NCI-H2196 (cell line): ENCODE results near the gene WARS2.

Source experiments
- DNase-seq: peaks from one replicate; lab custom pipeline; 2025; ENCODE audit not compliant: unreplicated experiment; lab: John Stamatoyannopoulos, UW

The WARS2 gene

DNA sequence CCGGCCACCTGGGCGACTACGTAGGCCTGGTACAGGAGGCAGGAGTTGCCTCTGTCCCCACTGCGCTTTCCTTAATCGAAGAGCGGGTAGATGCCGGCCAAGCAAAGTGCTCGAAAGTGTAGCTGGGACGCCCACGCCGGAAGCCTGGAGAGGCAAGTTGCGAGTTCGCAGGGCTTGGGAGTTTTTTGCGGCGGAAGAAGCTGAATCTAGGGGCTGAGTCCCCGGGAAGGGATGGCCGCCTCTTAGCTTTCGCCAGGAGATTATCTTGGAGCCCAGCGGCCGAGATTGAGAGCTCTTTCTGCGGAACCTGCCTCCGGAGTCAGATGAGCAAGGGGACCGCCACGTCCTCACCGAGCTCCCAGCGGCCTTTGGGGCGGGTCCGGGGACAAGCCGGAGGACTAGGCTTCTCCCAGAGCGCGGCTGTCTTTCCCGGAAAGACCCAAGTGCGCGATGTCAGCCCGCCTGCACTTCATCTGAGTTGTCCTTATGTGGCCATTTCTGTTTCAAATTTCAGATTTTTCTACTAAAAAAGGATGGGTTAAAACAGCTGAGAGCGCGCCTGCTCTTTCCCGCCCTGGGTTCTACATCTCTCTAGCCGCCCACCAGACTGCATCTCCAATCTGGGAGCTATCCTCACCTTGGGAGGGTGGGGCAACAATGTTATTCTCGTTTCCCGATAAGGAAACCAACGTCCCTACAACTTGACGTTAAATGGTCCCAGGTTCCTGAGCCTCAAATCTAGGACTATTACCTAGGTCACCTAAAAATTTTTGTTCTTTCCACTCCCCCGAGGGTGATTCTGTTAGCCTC lies 139.9 kb downstream of the WARS2 start:
- no peak for DNase-seq

DNA sequence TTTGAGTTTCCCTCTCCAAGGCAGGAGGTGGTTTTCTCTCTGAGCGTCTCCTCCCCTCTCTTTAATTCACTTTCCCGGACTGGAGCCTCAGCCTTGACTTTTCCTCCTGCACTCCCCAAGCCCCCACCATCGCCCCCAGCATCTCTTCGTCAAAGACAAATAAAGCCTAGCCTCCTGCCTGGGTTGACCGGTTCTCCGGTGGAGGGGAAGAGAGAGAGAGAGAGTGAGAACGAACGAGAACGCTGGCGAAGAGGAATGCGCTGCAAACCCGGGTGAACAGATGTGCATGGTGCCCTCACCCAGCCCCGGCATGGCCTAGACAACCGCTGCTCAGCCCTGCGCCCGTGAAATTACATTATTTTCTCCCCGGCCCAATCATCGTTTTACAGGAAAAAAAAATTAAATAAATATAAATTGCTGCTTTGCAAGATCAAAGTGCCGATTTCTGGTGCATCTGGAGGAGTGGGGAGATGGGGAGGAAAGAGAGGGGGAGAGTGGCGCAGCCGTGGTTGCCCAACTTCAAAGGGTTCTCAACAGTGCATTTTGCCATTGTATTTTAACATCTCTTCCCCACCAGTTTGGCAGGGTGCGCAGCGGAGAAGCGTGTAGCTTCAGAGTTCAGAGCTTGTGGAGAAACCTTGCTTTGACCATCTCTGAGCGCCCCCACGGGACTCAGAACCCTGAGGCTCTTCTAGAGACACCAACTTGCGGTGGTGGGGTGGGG lies 140.9 kb downstream of the WARS2 start:
- no peak for DNase-seq

DNA sequence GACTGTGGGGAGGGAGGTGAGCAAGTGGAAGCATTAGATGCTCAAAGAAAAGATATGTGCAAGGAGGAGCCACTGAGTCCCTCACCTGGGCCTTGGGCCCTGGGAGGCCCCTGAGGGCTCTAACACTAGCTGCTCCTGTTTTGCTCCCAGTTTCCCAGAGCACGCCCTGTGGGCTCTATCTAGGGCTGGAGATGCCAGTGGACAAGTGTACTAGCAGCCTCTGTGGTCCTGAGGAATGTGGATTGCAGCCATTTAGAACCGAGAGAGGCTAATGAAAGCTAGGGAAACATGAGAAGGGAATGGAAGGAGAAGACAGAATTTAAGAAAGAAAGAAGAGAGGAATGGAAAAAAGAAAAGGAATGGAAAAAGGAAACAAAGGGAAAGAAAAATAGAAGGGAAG lies 142.3 kb downstream of the WARS2 start:
- DNase-seq = no peak

DNA sequence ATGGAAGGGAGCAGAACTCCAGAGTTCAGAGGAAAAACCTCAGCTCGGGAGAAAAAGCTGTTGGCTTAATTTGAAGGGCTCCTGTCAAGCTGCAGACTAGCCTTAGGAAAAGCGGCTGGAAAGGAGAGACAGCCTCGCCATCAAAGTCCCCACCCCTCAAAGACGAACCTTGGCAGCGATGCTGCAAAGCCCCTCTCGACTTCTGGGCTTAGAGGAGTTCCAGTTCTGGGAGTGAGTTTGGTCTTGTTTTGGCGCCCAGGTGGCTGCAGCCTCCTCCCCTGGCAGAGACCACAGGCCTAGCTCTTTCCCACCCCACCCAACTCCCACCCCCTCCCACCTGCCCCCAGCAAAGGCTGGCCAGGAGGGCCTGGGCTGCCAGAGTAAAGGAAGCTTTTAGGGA lies 143.2 kb downstream of the WARS2 start:
- DNase-seq = no peak

DNA sequence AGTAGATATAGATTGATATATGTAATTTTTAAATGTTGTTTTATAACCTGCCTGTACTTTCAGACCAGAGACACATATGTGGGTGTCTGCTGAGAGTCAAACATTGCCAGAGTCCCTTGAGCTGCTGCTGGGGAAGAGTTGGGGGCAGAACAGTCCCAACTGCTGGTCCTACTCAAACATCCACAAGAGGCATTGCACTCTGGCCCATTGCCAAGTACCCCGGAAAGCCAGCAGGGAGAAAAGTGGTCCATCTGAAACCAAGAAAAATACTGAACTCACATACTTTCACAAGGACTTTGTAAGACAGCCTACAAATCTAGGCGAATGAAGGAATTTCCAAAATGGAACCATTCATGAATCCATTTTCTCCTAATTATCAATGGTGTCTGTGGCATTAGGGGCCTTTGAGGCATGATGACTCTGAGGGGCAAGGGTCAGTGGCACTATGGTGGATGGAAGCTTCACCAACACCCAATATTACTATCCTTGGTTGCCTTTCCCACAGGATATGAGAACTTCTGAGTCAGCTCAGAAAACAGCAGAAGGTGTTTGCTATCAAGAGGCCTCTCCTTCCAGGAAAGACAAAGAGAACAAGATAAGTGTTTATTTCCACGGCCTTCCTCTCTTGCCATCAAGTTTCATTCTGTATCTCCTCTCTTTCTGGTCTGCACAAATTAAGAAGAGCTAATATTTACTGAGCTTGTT lies 145.0 kb downstream of the WARS2 start:
- DNase-seq = no peak

DNA sequence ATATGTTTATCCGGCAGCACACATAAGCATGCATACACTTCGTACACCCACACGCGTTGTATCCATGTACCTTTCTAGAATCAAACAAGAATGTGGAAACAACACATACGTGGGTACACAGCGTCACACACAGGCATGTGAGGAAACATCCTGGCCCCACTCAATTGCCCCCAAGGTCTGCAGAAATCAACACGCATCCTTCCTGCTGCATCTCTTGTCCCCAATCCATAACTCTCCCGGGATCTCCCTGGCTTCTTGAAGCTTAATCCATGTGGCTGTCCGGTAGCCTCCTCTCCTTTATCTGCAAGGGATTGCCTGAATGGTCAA lies 146.8 kb downstream of the WARS2 start:
- no peak for DNase-seq

DNA sequence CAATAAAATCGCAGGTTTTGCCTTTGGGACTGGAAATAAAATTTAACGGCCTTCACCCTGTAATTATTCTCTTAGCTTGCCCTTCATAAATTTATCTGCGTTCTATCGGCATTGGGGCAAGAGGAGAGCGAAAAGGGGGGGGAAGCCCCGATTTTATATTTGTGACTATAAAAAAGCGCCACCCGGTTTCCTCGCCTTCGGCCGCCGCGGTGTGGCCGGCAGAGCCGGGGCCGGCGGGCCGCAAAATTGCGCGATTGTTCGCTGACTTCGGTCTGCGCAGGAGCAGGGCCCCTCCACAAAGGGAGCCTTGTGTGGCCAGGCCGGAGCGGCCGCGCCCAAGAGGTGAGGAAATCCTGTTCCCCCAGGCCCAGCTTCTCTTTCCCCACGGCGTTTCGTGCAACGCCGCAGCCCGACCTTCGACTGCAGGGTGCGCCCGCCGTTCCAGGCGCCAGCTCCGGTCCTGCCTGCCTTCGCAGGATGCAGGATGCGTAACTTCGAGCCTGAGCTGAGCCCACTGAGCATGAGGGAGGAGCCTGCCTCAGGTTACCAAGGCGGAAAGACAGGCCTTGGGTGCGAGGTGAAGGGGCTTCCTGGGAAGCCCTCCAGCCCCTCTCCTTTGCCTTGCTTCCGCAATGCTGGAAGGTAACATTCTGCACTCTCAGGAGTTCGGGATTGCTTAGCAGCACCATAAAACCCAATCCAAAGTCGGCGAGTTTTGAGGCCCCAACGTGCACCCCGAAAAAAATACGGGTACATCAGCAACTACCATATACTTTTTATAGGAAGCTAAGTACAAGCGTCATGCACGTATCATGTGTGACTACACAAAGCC lies 147.4 kb downstream of the WARS2 start:
- DNase-seq = no peak

DNA sequence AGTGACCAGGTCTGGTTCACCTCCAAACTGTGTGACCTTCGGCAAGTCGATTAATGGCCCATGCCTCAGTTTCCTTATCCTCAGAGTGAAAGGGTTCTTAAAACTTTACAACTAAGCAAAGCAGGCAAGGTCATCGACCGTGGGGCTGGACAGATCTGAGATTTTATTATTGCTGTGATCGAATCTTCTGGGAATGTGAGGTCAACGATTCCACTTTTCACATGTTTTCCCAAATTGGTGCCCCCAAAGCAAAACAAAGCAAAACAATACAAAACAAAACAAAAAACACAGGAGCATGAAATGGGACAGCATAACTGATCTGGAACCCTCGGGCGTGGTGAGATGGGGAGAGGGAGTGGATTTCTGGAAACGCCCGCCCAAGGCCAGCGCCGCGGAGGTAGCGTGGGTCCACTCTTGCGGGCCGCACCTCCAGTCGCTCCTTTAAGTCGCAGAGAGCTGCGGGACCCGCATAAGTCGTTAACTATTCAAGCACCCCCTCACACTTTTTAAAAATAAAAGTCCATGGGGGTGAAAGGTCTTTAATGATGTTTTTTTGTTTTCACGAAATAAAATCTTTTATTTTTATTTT lies 148.1 kb downstream of the WARS2 start:
- no peak for DNase-seq

DNA sequence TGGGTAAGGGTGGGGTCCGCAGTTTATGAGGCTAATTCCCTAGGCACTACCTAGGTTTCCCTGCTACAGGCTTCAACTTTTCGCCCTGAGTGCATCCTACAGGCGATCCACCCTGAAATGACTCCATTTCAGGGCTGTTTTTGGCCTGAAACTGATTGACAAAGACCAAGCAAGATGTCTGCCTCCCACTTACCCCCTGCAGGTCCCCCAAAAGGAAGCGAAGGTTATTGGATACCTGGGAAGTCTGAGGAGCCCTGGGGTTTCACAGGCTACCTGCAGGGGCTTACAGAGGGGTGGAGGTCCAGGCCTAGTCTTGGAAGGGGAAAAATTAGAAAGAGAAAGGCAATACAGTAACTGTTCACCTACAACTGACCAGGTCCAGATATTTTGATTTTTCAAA lies 149.0 kb downstream of the WARS2 start:
- DNase-seq = no peak

DNA sequence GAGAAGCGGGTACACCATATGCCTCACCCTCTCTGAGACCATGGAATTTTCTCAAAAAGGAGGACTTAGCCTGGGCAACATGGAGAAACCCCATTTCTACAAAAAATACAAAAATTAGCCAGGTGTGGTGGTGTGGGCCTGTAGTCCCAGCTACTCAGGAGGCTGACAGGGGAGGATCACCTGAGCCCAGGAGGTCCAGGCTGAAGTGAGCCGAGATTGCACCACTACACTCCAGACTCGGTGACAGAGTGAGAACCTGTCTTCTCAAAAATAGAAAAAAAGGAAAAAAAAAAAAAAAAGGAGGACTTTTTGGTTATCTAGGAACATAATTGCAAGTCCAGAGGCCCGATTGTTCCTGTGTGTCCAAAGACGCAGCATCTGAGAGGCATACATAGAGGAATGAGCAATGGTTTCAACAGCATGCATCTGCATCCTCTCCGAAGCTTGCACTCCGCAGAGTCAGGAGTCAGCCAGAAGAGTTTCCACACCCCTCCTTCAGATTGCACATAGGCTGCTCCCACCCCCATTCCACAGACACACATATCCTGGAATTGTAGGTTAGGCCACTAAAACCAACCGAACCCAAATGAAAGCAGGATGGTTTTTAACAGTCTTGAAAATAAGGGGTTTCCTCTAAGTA lies 149.8 kb downstream of the WARS2 start:
- DNase-seq = no peak

DNA sequence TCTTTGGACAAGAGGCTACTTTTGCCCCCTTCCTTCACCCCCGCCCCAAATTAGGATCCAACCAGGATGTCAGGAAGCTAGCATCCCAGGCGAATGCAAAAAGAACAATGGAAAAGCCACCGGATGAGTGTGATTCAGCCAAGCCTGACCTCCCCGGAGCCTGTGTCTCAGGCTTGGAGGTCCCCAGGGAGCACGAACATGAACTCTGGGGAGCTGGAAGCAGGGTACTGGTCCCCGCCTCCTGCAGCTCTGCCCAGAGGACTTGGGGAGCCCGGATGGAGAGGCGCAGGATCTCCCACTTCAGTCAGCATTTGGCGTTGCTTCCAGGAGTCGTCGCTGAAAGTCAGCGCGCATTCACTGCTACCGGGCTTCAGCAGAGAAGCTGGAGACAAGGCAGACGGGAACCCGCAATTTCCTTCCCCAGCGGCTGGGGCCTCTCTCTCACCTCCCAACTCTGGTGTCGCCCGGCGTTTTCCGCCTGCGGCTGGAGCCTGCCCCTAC lies 150.5 kb downstream of the WARS2 start:
- DNase-seq = no peak

DNA sequence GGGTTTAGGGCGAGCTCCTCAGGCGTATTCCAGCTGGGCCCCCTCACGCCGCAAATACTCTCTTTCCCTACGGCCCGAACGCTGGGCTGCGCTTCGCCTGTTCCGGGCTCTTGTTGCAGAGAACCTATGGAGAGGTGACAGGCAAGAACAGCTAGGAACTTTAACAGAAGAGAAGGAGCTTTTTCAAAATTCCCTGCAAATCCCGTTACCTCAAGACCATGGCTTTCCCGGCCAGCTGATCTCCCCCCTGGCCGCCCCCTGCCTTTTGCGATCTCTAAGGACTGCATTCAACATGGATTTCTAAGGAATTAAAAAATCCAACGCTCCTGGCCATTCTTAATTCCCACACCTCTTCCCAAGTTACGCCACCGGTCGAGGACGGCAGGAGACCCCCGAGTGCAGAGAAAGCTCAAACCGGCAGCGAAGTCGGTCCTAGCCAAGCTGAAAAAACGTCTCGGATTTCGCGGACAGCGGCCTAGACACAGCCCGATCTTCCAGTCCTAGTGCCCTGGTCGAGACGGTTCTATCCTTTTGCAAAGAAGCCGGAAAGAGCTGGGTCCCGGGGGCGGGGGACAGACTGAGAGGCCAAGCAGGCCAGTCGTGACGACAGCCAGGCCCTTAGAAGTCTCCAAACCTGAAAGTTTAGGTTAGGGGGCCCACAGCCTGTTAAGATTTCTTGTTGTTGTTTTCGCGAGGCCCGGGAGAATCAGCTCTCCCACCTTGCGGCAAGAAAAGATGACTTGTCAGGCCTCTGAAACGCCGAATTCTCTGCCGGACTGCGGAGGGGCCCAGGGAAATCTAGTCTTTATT lies 151.2 kb downstream of the WARS2 start:
- no peak for DNase-seq

DNA sequence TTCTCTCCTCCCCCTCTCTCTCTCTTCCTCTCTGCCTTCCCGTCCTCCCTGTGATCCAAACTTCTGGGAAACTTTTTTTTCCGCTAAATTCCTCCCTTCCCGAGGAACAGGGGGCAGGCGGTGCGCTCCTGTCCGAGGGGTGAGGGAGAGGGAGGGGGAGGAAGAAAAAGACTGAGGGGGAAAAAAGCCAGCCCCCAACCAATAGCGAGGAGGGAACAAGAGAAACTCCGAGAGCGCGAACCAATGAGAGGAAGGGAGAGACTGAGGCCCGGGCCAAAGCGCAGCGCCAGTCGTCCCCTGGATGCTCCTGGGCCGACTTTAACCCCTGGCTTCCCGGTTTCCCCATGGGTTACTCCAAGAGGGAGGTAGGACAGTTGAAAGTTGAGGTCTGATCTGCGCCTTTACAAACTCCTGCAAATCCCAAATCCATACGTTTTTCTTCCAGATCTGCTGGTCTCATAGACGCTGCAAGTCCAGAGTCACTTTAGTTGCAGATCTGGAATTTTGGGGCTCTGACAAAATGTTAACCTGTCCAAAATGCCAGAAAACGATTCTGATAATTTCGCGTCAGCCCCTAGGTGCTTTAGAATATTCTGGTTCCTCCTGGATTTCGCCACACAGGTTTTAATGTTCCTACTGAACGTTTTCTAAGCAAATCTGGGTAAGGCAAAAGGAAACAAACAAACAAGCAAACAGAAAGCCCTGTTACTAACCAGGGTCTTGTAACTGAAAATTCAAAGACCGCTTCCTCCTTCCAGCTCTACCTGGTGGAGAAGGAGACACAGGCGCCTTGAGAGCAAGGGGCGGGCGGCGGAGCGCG lies 152.1 kb downstream of the WARS2 start, which contains the start of gene TBX15:
Gene TBX15, minus strand, starts transcription at position 158 of the 820 bp plus-strand sequence. CDS start 548 bp downstream, outside the sequence.
- no peak for DNase-seq

DNA sequence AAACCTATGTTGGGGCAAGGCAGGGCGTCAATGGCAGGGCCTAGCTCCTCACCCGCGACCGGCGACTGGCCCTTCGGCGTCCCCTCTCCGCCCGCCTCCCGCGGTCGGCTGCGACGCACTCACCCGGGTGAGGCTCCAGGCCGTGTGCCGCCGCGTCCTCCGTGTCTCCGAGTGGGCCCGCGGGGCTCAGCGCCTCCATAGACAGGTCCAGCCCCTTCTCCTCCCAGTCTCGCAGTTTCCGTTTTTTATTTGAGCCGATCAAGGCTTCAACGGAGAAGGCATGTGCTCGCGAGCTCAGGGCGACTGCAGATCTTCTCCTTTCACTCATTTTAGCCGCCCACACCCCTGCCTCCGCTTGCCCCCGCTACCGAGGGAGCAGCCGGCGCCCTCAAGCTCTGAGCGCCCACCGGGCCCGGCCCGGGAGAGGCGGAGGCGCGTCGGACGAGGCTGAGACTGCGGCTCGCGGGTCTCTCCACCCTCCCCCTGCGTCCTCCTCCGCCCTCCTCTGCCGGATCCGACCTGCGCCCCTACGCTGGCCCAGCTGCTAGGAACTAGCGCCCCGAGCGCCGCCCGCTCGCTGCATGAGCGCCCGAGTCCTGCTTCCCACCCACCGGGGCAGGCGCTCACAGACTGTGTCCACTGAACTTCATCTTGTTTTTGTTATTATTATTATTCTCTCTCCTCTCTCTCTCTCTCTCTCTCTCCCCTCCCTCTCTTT lies 152.8 kb downstream of the WARS2 start:
- no peak for DNase-seq

DNA sequence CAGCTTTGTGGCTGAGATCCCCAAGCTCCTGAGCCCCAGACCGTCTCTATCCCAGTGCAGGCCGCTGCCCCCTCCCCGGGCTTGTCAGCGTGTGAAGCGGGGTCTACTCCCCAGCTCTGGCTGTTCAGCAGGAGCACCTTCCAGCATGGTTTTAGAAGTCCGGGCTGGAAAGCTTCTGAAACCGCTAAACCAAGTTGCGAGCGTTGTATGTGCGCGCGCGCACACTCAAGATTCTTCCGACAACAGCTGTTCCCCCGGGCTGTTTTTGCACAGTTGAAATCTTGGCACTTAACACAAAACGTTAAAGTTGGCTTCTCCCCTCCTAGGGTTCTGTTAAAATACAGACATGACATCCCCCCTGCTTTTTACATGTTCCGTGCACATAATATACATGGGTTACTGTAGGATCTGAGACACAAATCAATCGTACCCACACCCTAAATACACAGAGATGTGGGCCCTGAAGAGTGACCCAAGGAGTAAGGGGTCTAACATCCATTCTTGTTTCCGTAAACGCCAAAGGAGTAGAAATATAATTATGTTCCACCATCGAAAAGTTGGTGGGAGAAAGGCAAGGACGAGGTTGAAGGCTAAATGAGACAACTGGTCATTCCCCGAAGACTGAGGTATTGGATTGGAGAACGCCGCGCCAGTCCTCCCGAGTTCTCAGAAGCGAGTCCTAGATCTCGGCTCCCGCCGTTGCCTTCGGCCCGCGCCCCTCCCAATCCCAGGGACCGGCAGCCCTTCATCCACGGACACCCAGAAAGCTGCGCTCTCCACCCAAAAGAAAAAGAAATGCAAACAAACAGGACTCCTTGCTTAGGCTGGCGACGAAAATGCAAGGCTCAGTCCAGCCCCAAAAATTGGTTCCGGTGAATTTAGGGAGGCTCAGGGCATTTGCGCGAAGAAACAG lies 153.6 kb downstream of the WARS2 start:
- DNase-seq = no peak

DNA sequence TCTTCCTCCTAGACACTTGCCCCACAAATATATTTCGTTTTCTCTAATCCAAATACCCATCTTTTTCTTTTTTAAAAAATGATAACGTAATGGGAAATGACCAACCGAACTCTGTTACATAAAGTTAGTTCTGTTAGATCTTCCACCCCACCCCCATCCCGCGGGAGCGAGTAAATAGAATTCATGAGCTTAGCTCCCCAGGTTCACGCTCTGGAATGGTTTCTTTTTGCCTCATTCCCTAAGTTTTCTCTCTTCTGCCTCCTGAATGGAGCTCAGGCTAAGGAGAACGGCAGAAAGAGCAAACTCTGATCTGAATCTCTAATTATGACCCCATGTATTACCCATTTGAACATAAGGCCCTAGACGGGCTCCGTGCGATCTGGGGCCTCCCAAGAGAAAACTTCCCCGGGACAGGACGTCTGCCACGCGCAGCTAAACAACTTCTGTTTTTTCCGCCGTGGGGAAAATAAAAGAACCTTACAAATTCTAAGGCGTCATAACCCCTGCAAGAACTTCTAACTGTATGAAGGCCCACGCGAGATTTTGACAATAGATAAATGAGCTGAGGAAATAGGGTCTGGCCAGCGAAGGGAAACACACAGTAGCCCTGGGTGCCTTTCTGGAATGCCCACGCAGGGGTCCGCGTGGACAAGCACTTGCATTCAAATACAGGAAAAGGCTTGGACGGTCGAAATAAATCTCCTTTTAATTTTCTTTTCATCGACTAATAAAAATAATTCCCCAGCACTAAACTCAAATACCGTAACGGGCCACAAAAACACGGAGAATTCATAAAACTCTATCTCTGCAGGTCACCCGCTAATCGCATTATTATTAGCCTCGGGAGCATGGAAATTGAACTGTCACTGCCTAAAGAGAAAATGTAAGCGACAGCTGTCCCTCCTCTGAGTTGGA lies 154.6 kb downstream of the WARS2 start:
- no peak for DNase-seq
